GM20000 (cell line): Measurements from ENCODE around the gene ORM1.

Source experiments
- DNase-seq: peaks from one replicate; pipeline ENCODE4 v3.0.0; 2012; ENCODE audit warnings: low spot score
- TF ChIP-seq, protein P1 (sequence below): IDR thresholded peaks from 2 replicates; pipeline ENCODE4 v1.5.1; 2012; ENCODE audit warnings: mild to moderate bottlenecking, control low read depth; ENCODE audit errors: extremely low read depth, missing control alignments

Gene ORM1

DNA sequence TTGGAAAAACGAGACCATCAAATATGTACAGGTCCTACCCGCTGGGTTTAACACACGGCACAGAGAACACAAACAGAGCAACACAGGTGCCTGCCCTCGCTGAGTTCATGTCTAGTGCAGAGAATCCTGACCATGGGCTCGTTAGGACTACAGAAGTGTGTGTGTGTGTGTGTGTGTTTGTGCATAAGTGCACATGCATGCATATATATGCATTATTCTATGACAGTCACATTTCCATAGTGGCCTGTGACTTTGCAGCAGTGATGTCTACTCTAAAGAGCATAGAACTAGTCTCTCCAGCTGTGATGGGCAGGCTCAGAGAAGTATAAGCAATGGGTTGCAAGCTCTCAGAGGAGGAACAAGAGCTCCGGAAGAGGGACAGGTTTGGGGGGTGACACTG is 34.5 kb downstream of the ORM1 start:
- TF ChIP-seq, protein P1, sequence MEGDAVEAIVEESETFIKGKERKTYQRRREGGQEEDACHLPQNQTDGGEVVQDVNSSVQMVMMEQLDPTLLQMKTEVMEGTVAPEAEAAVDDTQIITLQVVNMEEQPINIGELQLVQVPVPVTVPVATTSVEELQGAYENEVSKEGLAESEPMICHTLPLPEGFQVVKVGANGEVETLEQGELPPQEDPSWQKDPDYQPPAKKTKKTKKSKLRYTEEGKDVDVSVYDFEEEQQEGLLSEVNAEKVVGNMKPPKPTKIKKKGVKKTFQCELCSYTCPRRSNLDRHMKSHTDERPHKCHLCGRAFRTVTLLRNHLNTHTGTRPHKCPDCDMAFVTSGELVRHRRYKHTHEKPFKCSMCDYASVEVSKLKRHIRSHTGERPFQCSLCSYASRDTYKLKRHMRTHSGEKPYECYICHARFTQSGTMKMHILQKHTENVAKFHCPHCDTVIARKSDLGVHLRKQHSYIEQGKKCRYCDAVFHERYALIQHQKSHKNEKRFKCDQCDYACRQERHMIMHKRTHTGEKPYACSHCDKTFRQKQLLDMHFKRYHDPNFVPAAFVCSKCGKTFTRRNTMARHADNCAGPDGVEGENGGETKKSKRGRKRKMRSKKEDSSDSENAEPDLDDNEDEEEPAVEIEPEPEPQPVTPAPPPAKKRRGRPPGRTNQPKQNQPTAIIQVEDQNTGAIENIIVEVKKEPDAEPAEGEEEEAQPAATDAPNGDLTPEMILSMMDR: no peak
- no peak for DNase-seq

DNA sequence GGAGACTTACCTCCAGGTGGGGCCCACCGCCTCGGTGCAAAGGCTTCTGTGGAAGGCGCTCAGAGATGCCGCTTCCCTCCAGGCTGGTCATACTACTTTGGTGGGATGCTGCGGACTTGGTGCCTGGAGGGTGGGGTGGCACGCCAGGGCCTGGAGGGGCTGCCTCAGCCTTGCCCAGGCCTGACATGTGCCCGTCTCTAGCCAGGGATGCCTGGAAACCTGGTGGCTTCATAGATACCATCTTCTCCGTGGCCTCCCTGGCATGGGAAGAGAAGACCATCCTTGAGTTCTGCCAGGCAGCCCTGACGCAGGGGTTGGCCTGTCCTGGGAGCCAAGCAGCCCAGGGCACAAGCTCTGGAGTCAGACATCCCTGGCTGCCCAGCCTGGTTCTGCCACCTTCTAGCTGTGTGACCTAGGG is 35.0 kb downstream of the ORM1 start:
- TF ChIP-seq, protein P1: no peak
- no peak for DNase-seq

DNA sequence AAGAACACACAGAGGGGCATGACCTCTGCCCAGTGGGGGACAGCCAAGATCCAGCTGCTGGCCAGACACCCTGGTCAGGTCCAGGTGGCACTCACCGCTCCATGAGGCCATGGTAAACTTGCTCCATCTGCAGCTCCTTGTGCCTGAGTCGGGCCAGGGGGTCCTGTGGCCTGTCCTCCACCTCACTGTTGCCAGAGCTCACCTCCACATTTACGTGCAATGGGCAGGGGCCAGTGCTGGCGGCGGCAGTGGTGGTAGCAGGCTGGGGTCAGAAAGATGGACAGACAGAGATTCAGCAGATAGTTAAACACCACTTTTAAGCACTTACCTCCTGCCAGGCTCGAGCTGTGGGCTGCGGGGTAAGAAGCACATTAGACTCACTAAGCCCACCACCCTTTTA is 36.9 kb downstream of the ORM1 start:
- TF ChIP-seq, protein P1: no peak
- no peak for DNase-seq

DNA sequence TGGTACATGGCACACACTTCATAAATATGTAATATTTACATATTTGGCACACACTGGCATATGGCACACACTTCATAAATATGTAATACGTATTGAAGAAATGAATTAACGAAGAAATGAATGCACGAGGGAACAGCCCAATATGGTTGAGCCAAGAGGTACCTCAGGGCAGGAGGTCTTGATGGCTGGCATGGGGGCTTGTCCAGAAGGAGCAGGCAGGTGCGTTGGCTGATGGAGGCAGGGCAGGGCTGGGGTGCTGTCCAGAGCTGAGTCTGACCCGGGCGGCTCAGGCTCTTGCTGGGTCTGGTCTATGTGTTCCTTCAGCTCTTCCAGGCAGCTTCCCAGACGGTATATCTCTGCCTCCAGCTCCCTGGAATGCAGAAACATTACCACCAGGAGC is 38.6 kb downstream of the ORM1 start:
- DNase-seq: no peak
- TF ChIP-seq, protein P1: no peak

DNA sequence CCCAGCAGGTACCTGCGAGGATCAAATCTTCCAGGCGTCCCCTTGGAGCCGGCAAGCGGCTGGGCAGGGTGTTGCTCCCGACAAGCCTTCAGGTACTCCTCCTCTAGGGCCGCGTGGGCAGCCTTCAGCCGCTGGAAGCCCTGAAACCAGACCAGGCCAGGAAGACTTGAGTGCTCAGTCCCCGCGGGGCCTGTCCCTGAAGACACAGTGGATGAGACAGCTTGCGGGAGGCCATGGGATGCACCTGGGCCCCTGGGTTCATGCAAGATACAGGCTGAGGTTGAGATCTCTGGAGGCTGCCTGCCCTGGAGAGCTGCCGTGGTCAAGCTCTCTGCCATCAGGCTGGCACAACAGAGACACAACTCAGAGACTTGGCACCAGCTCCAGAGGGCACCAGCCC is 39.5 kb downstream of the ORM1 start:
- TF ChIP-seq, protein P1: no peak
- DNase-seq: no peak

DNA sequence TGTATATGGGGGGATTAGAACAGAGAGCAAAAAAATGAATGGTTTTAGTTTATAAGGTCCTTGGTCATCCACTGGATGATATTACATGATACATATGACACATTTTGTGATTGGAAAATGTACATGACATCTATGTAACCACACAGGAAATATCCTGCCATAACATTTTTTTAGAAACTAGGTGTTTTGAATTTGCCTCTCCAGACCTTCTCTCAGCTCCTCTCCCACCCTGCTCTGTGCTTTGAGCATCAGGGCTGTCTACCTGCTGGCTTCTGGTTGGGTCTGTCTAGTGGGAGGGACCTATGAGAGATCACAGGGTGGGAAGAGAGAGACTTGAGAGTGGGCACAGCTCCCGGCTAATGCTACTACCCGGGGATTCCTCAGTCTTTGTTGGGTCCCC is 40.5 kb downstream of the ORM1 start:
- TF ChIP-seq, protein P1: no peak

DNA sequence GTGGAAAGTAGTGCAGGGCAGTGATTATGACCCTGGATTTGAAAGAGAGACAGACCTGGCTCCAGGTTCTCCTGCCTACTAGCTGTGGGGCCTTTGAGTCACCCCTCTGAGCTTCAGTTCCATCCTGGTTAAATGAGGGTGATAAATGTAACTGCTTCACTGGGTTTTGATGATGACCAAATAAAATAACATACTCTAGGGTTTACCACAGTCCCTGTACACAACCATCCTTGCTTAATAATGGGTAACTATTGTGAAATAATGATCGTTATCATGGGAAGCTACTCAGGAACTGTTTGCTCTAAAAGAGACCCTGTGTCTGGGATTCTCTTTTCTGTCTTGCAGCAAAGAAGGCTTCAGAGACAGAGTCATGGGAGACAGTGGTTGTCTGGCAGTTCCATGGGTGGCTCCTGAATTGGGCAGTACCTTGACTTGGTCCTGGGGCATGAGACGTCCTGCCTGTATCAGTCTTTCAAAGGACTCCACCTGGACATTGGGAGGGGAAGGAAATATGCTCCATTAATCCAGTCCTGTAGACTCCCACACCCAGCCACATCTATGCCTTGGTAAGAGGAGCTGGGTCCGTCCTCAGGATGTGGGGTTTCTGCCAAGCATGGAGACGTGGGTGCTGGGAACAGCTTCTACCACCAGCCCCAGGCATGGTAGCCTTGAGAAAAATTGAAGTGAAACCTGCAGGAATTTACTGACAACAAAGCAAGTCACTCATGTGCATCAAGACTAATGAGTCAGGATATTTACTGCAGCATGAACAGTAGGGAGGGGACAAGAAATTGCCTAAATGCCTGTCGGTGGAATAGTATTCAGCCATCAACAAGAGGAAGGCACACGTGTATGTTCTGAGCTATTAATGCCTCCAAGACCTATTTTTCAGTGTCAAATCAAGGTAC is 41.5 kb downstream of the ORM1 start:
- TF ChIP-seq, protein P1: no peak

More for the DNA sequence above, 40.5 kb downstream of the ORM1 start:
- no peak for DNase-seq

More for the DNA sequence above, 41.5 kb downstream of the ORM1 start:
- DNase-seq: no peak
